GM18858 (cell line): ENCODE results near the gene FRRS1.

ENCODE experiments used
- ATAC-seq: cut with Tn5 transposase; IDR thresholded peaks from one replicate; pipeline ENCODE4 v1.9.1; 2021; ENCODE audit not compliant: unreplicated experiment

Gene FRRS1

DNA sequence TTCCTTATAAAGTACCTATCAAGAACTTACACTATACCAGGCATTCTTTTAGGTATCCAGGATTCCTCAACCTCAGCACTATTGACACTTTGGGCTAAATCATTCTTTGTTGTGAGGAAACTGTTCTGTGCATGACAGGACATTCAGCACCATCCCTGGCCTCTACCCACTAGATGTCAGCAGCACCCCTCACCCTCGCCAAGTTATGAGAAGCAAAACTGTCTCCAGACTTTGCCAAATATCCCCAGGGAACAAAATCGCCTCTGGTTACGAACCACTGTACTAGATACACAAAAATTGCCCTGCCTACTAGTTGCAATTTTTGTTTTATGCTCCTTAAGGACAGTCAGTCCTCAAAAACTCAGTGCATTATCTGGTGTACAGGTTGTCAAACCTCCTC, 84.9 kb downstream of the FRRS1 start:
- ATAC-seq = no peak

- ATAC-seq = no peak
Measured at GRCh38 chr1:99680270-99680669, 86.2 kb downstream of the FRRS1 start.

DNA sequence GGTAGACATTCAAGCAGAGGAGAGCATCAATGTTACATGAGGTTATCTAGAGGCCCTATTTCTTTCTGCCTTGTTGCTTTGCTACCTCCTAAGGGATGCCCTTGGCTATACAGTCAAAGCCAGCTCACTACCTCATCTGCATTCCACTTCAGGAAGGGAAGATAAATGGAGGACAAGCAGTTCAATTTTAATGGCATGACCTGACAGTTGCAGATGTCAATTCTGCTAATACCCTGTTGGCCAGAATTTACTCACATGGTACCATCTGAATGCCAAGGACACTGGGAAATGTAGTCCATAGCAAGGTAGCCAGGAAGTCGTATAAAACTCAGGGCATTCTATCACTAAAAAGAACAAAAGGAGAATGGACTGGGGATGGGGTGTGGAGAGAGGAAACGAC, 89.0 kb downstream of the FRRS1 start:
- no peak for ATAC-seq

DNA sequence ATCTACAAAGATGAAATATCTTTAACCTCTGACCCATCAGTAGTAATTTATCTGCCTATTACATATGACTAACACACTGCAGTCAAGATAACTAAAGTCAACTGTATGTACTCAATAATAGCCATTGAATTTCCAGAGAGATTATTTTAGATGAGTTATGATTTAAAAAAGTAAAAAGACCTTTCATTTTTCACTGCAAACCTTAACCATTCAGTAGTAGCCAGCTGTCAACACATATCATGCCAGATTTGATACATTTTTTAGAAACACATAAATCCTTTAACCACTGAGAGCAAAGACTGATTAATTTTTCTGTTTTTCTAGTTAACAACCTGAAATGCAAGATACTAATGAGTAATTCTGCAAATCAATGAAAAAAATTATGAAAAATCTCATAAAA, 89.6 kb downstream of the FRRS1 start:
- ATAC-seq = no peak

DNA sequence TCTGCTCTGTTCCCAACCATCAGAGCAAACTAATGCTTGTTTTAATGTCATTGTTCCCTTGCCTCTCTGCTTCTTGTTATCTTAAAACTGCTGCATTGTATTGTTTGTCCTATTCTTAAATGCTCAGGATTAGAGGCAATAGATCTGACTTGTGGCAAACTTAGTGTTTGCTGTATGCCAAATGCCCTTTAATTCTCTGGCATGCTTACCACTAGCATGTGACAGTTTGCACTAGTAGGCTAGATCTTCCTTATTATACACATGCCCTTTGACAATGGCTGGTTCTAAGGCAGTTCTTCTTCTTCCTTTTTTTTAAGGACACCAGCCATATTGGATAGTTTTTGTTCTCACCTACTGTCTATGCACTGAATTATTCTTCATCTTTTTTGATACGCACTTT, 90.4 kb downstream of the FRRS1 start:
- ATAC-seq = no peak

- no peak for ATAC-seq
Measured at GRCh38 chr1:99675292-99675691, 91.1 kb downstream of the FRRS1 start.

DNA sequence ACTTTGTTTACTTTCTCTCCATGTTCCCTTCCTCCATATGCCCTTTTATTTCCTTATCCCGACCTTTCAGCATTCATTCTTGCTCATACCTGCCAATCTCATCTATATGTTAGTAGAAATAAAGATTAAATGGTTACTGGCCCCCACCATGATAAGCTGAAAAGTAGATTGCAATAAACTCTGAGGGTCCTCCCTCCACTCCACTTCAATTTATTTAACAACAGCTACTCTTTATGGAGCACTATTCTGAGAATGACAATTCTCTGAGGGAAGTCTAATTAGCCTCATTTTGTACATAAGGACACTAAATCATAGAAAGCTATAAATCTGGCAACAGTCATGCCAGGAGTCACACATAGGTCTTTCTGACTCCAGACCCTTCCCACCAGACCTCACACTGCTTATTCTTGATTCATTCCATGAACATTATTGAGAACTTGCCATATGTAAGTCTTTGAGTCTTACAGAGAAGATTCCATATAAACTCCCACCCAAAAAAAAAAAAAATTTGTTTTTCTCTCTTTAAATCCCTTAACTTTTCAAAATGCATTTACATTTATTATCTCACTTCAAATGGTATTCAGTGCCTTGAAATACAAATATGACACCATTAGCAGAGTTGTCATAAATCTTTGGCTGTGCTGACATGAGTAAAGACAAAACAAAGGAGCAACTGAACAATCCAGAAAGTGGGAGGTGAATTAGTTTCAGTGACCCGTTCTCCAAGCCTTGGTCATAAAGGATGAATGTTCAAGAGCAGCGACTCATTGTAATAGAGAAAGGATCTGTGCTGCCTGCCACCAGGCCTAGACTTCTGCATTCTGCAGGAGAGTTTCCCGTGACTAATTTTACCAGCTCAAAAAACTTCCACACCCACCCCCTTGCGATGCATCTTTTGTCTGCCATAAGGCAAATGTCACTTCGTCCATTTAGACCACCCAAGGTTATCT, 92.0 kb downstream of the FRRS1 start:
- no peak for ATAC-seq

DNA sequence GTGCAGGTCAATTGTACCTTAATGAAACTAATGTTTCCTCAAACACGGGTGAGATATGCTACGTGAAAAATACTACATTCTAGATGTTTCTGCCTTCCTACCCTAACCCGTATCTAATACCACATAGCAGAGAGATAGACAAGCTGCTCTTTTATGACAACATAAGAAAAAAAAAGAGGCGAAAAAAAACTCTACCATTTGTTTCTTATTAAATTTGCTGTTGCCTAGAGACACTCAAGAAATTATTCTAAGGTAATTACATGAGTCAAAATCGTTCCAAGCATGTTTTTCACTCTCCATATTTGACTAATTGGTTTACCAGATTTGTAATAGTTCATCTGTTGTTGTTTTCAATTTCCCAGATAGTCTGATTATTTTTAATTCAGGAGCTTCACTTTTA, 93.1 kb downstream of the FRRS1 start:
- ATAC-seq = no peak

GRCh38 chr1:99672530-99673213, 93.8 kb downstream of the FRRS1 start:
- no peak for ATAC-seq

GRCh38 chr1:99672038-99672437, 94.4 kb downstream of the FRRS1 start:
- ATAC-seq = no peak

DNA sequence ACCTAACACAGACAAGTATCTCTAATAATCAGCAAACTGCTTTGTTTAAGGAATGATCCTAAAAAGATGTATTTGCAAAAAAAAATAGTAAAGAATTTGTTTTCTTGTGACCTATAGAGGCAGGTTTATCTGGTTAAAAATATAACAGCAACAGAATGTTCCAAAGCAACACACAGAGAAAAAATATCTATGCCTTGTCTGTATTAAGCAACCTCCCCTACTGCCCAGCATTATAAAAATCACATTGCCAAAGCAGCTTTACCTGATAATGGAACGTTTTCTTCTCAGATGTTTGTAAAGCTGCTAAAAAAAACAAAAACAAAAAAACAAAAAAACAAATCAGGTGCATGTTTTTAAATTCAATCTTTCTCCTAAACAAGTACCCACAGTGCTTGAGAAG, 95.9 kb downstream of the FRRS1 start:
- ATAC-seq = no peak

GRCh38 chr1:99669821-99670220, 96.6 kb downstream of the FRRS1 start:
- no peak for ATAC-seq

DNA sequence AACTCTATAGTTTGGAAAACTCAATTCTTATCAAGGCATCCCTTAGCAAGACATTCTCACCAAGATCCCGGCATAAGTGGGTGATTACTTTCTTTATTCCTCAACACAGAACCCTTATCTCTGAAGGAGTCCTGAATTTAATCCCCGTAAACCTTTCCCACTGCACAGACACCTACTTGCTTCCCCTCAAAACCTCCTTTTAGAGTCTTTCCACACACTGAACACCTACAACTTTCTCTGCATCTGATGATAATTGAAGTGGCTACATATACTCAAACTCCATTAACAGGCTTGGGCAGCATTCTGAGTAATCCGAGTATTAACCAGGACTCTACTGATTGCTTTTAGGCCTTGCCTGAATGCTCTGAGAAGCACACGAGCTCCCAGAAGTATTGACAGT, 97.1 kb downstream of the FRRS1 start:
- ATAC-seq = no peak

DNA sequence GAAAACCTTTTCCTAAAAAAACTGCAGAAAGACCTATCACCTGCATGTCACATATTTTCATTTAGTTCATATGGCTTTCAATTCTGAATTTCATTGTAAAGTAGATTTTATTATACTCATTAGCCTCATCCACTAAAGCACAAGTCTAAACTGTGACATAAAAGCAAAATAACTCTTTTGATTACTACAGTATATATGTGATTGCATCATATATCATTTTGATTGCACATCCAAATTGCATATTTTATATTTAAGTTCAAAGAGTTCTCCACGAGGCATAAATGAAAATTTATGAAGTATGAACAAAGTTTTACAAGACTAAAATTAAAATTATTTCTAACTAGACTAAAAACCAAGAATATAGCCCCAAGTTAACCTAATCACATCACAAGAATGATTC, 101.2 kb downstream of the FRRS1 start:
- no peak for ATAC-seq

DNA sequence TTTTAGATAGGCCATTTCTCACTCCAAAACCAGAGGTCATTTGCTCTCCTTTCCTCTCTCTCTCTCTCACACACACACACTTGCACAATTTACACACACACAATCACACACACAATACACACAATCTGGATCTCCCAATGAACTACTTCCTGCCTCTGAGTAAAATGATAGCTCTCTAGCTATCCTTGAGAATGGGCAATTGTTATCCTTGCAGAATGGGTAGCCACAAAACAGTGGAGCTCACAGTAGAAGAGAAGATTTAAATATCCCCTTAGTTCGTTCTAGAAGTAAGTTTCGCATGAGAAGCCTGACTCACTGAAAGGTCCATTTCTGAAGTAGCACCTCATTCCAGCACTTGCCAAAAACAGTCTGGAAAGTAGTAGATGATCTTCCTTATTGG, 102.9 kb downstream of the FRRS1 start:
- no peak for ATAC-seq

DNA sequence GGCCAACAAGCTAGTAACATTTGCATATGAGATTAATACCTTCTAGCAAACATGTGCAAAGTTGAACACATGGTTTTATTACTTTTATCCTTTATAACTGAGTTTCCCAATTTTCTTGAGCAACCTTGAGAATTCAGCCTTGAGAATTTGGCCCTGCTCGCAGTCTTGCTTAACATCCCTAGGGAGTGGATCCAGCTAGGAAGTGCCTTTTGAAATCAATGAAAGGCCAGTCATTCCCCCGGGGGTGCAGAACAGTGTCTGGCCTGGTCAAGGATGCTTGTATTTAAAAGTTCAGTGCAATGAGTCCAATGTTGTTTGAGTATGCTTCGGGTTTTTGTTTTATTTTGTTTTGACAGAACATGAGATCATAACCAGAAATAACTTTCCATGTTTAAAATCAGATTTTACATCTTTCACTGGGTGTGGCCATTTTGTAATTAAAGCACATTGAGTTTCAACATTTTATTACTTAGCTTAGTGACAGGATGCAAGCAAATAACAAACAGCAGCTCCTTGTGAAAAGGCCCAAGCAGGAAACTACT, 103.8 kb downstream of the FRRS1 start:
- no peak for ATAC-seq

DNA sequence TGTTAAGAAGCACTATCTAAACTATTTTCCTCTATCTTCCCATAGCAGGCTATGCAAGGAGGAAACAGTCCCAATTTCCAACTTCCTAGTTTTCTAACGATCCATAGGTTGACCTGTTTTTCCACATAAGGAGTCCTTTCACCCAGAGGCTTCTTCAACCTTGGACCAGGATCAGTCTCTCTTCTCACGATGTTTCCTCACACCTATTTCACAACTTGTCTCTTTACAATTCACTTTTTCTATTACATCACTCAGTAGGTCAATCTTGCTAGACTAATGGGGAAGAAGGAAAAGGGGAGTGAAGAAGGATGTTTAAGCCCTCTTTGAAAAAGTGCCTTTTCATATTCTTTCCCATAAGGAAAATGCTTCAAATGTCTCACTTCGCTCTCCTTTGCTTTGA, 104.7 kb downstream of the FRRS1 start:
- no peak for ATAC-seq

DNA sequence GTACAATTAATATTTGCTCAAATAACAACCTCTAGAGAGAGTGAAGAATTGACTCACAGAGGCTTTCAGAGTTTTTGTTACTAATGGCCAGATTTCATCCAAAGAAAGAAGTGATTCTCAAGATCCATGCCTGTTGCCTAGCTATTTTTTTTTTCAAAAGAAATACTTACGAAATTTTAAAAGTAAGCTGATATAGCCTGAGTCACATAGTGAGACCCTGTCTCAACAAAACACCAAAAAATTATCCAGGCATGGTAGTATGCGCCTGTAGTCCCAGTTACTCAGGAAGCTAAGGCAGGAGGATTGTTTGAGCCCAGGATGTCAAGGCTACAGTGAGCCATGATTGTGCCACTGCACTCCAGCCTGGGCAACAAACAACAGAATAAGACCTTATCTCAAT, 105.9 kb downstream of the FRRS1 start:
- ATAC-seq = no peak

GRCh38 chr1:99659755-99660210, 106.7 kb downstream of the FRRS1 start:
- ATAC-seq = no peak
